Adrenal gland (tissue), 12 donors: Measurements from ENCODE around the gene ZBTB7B. TPM values are rescaled to one million over a fixed set of nuclear protein-coding genes. Genes with fewer than 3 reads are reported as not detected.

ENCODE experiments used
- DNase-seq, 7 donors: peaks; one replicate each; pipeline ENCODE4 v3.0.0-alpha.2; 2019 to 2020
- H3K27ac ChIP-seq, 5 donors: fragments of 200-600 bp; sonication (generic) in 4 of 5; 1 replicate in 3 of 5; 2 replicates in 2 of 5; pipeline versions ENCODE4 v1.5.1 to v1.8.0; 2016 to 2020; ENCODE audit warnings: mild to moderate bottlenecking in 1 of 5
- H3K27me3 ChIP-seq: fragments of 200-600 bp; 2 replicates; pipeline ENCODE4 v1.8.0; 2021
- H3K36me3 ChIP-seq, 2 donors: fragments of 200-600 bp; replicated peaks in 1 of 2; 1 replicate in 1 of 2; 2 replicates in 1 of 2; pipeline versions ENCODE4 v1.5.1 to v1.8.0; 2018 to 2022
- H3K4me1 ChIP-seq, 2 donors: fragments of 200-600 bp; replicated peaks in 1 of 2; 1 replicate in 1 of 2; 2 replicates in 1 of 2; pipeline versions ENCODE4 v1.5.1 to v1.8.0; 2018 to 2021
- H3K4me3 ChIP-seq, 4 donors: fragments of 200-600 bp; sonication (generic) in 3 of 4; one replicate each; pipeline ENCODE4 v1.5.1; 2016 to 2018
- H3K9me3 ChIP-seq, 3 donors: fragments of 200-600 bp; sonication (generic) in 1 of 3; replicated peaks in 1 of 3; 1 replicate in 2 of 3; 2 replicates in 1 of 3; pipeline versions ENCODE4 v1.5.1 to v1.8.0; 2016 to 2021
- CTCF ChIP-seq, 6 experiments: fragments of 450-650 bp in 4 of 6; fragments of 200-600 bp in 2 of 6; sonication (generic) in 1 of 6; IDR thresholded peaks; 1 replicate in 5 of 6; 2 replicates in 1 of 6; pipeline versions ENCODE4 v1.5.1 to v1.8.0; 2016 to 2021; ENCODE audit warnings: antibody characterized with exemption in 6 of 6, mild to moderate bottlenecking in 2 of 6, moderate library complexity in 1 of 6
- POLR2A ChIP-seq, 2 donors: fragments of 450-650 bp; IDR thresholded peaks; one replicate each; pipeline ENCODE4 v1.6.1; 2017; ENCODE audit warnings: antibody characterized with exemption in 2 of 2, mild to moderate bottlenecking in 2 of 2, moderate library complexity in 1 of 2
- WGBS, 4 donors: extraction: QIAGEN DNeasy Blood & Tissue Kit in 2 of 4; methylation state at CpG; one replicate each; pipeline versions ENCODE4 v1.1.5 to v1.1.7; 2013 to 2017; 5-methylcytosine and 5-hydroxymethylcytosine counted together
- intact Hi-C, 2 donors: fragments of 100-400 bp; cut with DNase I; formaldehyde crosslinking; loops; one replicate each; pipeline versions ENCODE4 v1.14.1 to v1.15.0; 2022 to 2023
- polyA plus RNA-seq, 3 donors: library from polyadenylated mRNA; stranded (reverse); fragments of 200-250 nt in 2 of 3; fragments of 350-450 nt in 1 of 3; fragmentation: Illumina TruSeq in 1 of 3; extraction: RNeasy Lipid Tissue Mini Kit (QIAGEN cat#74804) in 1 of 3; gene quantifications; one replicate each; pipeline ENCODE4 v1.2.3, GENCODE V29; 2013 to 2014
- total RNA-seq, 9 donors: library from RNA; depleted of rRNA in 4 of 9; stranded (reverse); fragments of >200 nt in 4 of 9; fragments of 120-200 nt in 1 of 9; fragmentation: NEBNext Ultra II Directional in 1 of 9; extraction: Animal tissue kit (Norgen Biotek cat#: 25700) in 1 of 9; gene quantifications; one replicate each; pipeline versions ENCODE4 v1.1.0 to v1.2.4, GENCODE V29; 2013 to 2023
- donor health status: healthy with polysubstance abuse.
- donor health status: Bipolar disorder and iron deficiency.
- donor health status: DM: yes; HTN: yes; CAD: no.
- donor health status: DM: no; HTN: no; CAD: no.
- donor health status: DM: no; HTN: no; CAD: no.
- donor health status: DM: yes; HTN: yes; CAD: no.

ZBTB7B gene
- total and polyA plus RNA-seq, 12 donors, result 22.4 to 126 (median 75.9) TPM

DNA sequence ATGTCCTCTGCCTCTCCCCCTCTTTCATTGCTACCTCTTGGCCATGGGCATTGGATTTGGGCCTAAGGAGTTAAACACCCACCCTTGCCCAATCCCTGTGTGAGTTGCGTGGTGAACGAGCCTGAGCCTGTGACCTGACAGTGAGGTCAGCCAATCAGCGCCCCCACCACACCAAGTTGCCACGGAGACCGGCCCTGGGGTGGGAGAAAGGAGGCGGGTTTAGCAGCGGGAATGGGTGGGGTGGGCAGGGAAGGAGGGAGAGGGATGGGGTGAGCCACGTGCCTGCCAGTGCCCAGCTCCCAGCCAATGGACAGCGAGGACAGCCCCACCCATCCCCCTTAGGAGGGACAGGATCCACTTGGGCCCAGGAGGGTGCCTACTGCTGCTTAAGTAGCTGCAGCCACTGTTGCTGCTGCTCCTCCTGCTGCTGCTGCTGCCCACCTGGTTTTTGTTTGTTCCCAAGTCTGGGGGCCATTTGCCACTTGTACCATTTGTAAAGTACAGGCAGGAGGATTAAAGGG, 9.5 kb downstream of the ZBTB7B start:
- TF ChIP-seq POLR2A (IDR thresholded peaks at IDR 0.05) (peak in 1 of 2 donors; percentile 65), CTCF (IDR thresholded peaks at IDR 0.05) (no peak)
- DNase-seq, result peak; percentile 84 to 97 (median 95)
- H3K36me3 ChIP-seq, result peaks cover 0 to 24% of the 10 kb centered on the region in 2 donors
- no peaks in the 10 kb centered on the region for H3K27me3 ChIP-seq
- peak overlapping the region in 4 of 5 donors; percentile 55 to 99 (median 70) for H3K27ac ChIP-seq
- H3K4me1 ChIP-seq, result peaks cover 62 to 63% of the 10 kb centered on the region in 2 donors
- no peaks in the 10 kb centered on the region for H3K9me3 ChIP-seq
- no peak overlapping the region for H3K4me3 ChIP-seq
- whole genome bisulfite sequencing, 4 donors, result 0 to 25% (median 14%) methylated on average over 2 to 9 of the region's 9 CpGs
- intact Hi-C loops, result no loop called here

GRCh38 chr1:155012776-155013602, 10.4 kb downstream of the ZBTB7B start:
- WGBS, 4 donors, result 39 to 49% (median 45%) methylated on average over 2 to 3 of the region's 3 CpGs
- Histone ChIP-seq H3K27me3 (no peaks in the 10 kb centered on the region), H3K4me1 (peaks cover 59 to 62% of the 10 kb centered on the region in 2 donors), H3K4me3 (no peak overlapping the region), H3K36me3 (peaks cover 0 to 24% of the 10 kb centered on the region in 2 donors), H3K9me3 (no peaks in the 10 kb centered on the region), H3K27ac (peak overlapping the region in 4 of 5 donors; percentile 38 to 99 (median 70))
- TF ChIP-seq POLR2A (IDR thresholded peaks at IDR 0.05), result no peak
- no peak for TF ChIP-seq CTCF (IDR thresholded peaks at IDR 0.05)
- peak in 4 of 7 donors; percentile 48 to 73 (median 62) for DNase-seq
- intact Hi-C loops, result no loop called here

- intact Hi-C loops, result no loop called here
- no peak overlapping the region for H3K4me3 ChIP-seq
- H3K4me1 ChIP-seq, result peaks cover 57 to 58% of the 10 kb centered on the region in 2 donors
- peak overlapping the region in 2 of 5 donors; percentile 75 to 99 for H3K27ac ChIP-seq
- no peaks in the 10 kb centered on the region for H3K27me3 ChIP-seq
- peaks cover 0 to 24% of the 10 kb centered on the region in 2 donors for H3K36me3 ChIP-seq
- WGBS, 4 donors, result 28 to 34% (median 30%) methylated on average over 5 to 8 of the region's 8 CpGs
- TF ChIP-seq POLR2A (IDR thresholded peaks at IDR 0.05), result no peak
- H3K9me3 ChIP-seq, result no peaks in the 10 kb centered on the region
- DNase-seq, result peak in 2 of 7 donors; percentile 30 to 36
Observed at GRCh38 chr1:155013632-155014031, 11.0 kb downstream of the ZBTB7B start.

GRCh38 chr1:155014709-155015508, 12.3 kb downstream of the ZBTB7B start:
- Histone ChIP-seq H3K4me3 (no peak overlapping the region), H3K27ac (no peak overlapping the region), H3K9me3 (no peaks in the 10 kb centered on the region), H3K27me3 (no peaks in the 10 kb centered on the region), H3K4me1 (peaks cover 51 to 62% of the 10 kb centered on the region in 2 donors), H3K36me3 (peaks cover 0 to 24% of the 10 kb centered on the region in 2 donors)
- intact Hi-C loops, result no loop called here
- DNase-seq, result peak in 2 of 7 donors; percentile 31 to 57
- TF ChIP-seq POLR2A (IDR thresholded peaks at IDR 0.05), result no peak
- TF ChIP-seq CTCF (IDR thresholded peaks at IDR 0.05), result no peak
- 85 to 94% (median 90%) methylated on average over 16 to 31 of the region's 31 CpGs for WGBS, 4 donors
